ENCODE results near the gene ARG1. TPM values are rescaled to one million over a fixed set of nuclear protein-coding genes. Genes with fewer than 3 reads are reported as not detected.
"Not testable (repeated sequence)": the region's sequence is repeated elsewhere in the genome, so short reads cannot be mapped to it uniquely, and the experiment has no call there.

Gene ARG1
- 0.22 TPM for total RNA-seq
- long read RNA-seq, result 0 reads

DNA sequence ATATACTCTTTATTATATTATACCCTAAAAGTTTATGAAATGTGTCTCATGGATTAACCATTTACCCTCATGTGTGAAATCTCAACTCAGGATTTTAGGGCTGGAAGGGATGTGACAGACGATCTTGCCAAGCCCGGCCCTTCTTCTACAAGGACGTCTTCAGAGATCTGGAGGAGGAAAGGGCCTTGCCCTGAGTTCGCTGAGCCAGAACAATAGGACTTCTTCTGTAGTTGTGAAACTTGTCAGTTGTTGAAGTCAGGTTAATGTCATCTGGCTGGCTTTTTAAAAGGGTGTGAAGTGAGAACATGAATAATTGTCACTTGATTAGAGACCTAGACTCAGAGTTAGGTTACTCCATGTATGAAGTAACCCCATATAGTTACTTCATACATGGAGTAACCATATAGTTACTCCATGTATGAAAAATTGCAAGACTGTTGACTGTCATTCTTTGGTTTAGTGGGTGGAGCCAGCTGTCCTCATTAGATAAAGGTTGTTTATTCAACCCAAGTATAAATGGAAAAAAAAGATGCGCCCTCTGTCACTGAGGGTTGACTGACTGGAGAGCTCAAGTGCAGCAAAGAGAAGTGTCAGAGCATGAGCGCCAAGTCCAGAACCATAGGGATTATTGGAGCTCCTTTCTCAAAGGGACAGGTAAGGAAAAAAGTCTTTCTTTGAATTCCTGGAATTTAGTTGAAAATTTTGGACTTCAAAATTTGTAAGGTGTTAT is at the start of gene ARG1:
TSS of gene ARG1 (plus strand) at position 541 of the 730 bp plus-strand sequence. CDS start at position 598, 57 bp downstream.
- H3K4me1 ChIP-seq, result no peaks in the 10 kb centered on the region
- DNase-seq, result no peak
- H3K9me3 ChIP-seq (replicated peaks), result no peaks in the 10 kb centered on the region
- intact Hi-C loops (cut with micrococcal nuclease), result no loop called here
- no peak within 1 kb of the TSS for H3K4me3 ChIP-seq
- TF ChIP-seq, protein P1, sequence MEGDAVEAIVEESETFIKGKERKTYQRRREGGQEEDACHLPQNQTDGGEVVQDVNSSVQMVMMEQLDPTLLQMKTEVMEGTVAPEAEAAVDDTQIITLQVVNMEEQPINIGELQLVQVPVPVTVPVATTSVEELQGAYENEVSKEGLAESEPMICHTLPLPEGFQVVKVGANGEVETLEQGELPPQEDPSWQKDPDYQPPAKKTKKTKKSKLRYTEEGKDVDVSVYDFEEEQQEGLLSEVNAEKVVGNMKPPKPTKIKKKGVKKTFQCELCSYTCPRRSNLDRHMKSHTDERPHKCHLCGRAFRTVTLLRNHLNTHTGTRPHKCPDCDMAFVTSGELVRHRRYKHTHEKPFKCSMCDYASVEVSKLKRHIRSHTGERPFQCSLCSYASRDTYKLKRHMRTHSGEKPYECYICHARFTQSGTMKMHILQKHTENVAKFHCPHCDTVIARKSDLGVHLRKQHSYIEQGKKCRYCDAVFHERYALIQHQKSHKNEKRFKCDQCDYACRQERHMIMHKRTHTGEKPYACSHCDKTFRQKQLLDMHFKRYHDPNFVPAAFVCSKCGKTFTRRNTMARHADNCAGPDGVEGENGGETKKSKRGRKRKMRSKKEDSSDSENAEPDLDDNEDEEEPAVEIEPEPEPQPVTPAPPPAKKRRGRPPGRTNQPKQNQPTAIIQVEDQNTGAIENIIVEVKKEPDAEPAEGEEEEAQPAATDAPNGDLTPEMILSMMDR (IDR thresholded peaks at IDR 0.05; ENCODE audit: borderline replicate concordance), result no peak
- peaks cover 15% of the 10 kb centered on the region for H3K36me3 ChIP-seq
- no peaks in the 10 kb centered on the region for H3K27me3 ChIP-seq (ENCODE audit: low read depth)
- no peak within 1 kb of the TSS for H3K27ac ChIP-seq (replicated peaks)

DNA sequence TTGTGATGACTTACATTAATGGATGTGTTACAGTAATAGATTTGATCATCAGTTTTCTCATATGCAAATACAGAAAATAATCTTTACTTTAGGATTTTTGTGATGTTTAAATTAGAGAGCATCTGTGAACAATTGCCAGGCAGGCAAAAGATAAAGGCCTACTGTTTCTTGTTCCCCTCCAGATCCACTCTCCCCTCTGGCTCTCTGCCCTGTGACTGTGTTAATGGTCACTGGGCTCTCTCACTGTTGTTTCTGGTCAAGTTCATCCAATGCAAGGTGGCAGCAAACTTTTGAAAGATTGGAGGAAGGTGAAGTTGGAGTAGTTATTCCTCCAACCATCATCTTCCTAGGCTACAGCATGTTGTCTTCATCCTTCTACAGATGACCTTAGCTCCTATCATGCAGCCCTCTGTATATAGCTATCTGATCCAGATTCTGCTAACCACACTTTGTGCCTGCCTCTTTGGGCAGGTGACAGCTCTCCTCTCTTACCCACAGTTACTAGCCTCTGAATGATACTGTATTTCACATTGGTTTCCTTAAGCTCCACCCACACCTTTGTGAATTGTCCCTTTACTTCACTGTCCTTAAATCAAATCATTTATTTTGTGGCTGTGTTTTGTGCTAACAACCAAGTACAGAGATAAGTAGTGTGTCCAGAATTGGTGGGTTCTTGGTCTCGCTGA is 48.9 kb upstream of the ARG1 start:
- DNase-seq, result no peak
- Histone ChIP-seq H3K36me3 (no peaks in the 10 kb centered on the region), H3K9me3 (replicated peaks) (peaks cover 10% of the 10 kb centered on the region), H3K27ac (replicated peaks) (no peak overlapping the region), H3K4me1 (no peaks in the 10 kb centered on the region), H3K27me3 (ENCODE audit: low read depth) (no peaks in the 10 kb centered on the region), H3K4me3 (no peak overlapping the region)
- intact Hi-C loops (cut with micrococcal nuclease), result no loop called here
- TF ChIP-seq, protein P1 (IDR thresholded peaks at IDR 0.05; ENCODE audit: borderline replicate concordance), result no peak

GRCh38 chr6:131524695-131525336 is 48.2 kb upstream of the ARG1 start:
- H3K27me3 ChIP-seq (ENCODE audit: low read depth), result no peaks in the 10 kb centered on the region
- no peak overlapping the region for H3K27ac ChIP-seq (replicated peaks)
- no peaks in the 10 kb centered on the region for H3K36me3 ChIP-seq
- H3K4me1 ChIP-seq, result no peaks in the 10 kb centered on the region
- TF ChIP-seq, protein P1 (IDR thresholded peaks at IDR 0.05; ENCODE audit: borderline replicate concordance), result no peak
- DNase-seq, result no peak
- no peak overlapping the region for H3K4me3 ChIP-seq
- peaks cover 10% of the 10 kb centered on the region for H3K9me3 ChIP-seq (replicated peaks)
- intact Hi-C loops (cut with micrococcal nuclease), result no loop called here

DNA sequence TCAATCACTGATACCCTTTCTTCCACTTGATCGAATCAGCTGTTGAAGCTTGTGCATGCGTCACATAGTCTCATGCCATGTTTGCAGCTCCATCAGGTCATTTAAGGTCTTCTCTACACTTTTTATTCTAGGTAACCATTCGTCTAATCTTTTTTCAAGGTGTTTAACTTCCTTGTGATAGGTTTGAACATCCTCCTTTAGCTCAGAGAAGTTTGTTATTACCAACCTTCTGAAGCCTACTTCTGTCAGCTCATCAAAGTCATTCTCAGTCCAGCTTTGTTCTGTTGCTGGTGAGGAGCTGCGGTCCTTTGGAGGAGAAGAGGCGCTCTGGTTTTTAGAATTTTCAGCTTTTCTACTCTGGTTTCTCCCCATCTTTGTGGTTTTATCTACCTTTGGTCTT is 42.1 kb upstream of the ARG1 start:
- DNase-seq; H3K4me3 ChIP-seq; H3K27me3 ChIP-seq (ENCODE audit: low read depth); H3K27ac ChIP-seq (replicated peaks); H3K9me3 ChIP-seq (replicated peaks); H3K36me3 ChIP-seq; H3K4me1 ChIP-seq: not testable (repeated sequence)
- intact Hi-C loops (cut with micrococcal nuclease), result loop anchor here (10.0 kb wide), 2 partner anchors 336 to 646 kb away; no protein-coding TSS in a partner anchor

- DNase-seq; H3K9me3 ChIP-seq (replicated peaks); H3K36me3 ChIP-seq; H3K4me1 ChIP-seq; H3K4me3 ChIP-seq; H3K27ac ChIP-seq (replicated peaks); H3K27me3 ChIP-seq (ENCODE audit: low read depth): not testable (repeated sequence)
- intact Hi-C loops (cut with micrococcal nuclease), result loop anchor here (10.0 kb wide), 2 partner anchors 337 to 647 kb away; no protein-coding TSS in a partner anchor
Measured at GRCh38 chr6:131531681-131532080, 41.3 kb upstream of the ARG1 start.

DNA sequence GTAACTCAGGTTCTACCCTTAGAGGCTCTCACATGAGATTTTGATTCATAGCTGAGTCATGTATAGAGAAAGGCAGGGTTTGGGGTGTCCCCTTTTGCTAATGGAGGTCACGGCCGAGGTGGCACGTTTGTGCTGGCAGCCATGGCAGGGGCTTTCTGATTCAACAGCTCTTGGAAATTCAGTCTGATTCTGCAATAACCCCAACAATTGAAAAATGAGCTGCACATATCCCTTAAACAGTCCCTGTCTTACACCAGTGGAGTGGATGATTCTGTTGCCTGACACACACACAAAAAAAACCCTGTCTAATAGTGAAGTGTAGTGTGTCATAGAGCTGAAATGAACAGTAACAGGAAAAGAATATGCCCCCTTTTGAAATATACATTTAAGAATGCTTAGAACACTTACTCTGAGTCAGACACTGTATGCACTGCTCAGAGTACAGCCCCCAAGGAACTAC is 40.4 kb upstream of the ARG1 start:
- H3K4me1 ChIP-seq, result no peaks in the 10 kb centered on the region
- no peak overlapping the region for H3K27ac ChIP-seq (replicated peaks)
- no peak overlapping the region for H3K4me3 ChIP-seq
- no peaks in the 10 kb centered on the region for H3K36me3 ChIP-seq
- intact Hi-C loops (cut with micrococcal nuclease), result loop anchor here (10.0 kb wide), 2 partner anchors 338 to 648 kb away; no protein-coding TSS in a partner anchor
- TF ChIP-seq, protein P1 (IDR thresholded peaks at IDR 0.05; ENCODE audit: borderline replicate concordance), result no peak
- no peaks in the 10 kb centered on the region for H3K27me3 ChIP-seq (ENCODE audit: low read depth)
- H3K9me3 ChIP-seq (replicated peaks), result peaks cover 4% of the 10 kb centered on the region
- DNase-seq, result no peak

DNA sequence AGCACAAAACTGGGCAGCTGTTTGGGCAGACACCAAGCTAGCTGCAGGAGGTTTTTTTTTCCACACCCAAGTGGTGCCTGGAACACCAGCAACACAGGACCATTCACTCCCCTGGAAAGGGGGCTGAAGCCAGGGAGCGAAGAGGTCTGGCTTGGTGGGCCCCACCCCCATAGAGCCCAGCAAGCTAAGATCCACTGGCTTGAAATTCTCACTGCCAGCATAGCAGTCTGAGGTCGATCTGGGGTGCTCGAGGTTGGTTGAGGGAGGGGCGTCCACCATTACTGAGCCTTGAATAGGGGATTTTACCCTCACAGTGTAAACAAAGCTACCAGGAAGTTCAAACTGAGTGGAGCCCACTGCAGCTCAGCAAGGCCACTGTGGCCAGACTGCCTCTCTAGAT is 34.4 kb upstream of the ARG1 start:
- H3K36me3 ChIP-seq; H3K4me3 ChIP-seq; H3K4me1 ChIP-seq; DNase-seq; H3K27ac ChIP-seq (replicated peaks); H3K27me3 ChIP-seq (ENCODE audit: low read depth); H3K9me3 ChIP-seq (replicated peaks): not testable (repeated sequence)
- intact Hi-C loops (cut with micrococcal nuclease), result loop anchor here (10.0 kb wide), 2 partner anchors 344 to 654 kb away; no protein-coding TSS in a partner anchor

Measured in left ventricle myocardium inferior (tissue), 1 donor.